Osteocyte (in vitro differentiated cells): ENCODE results near the gene TBC1D10B. TPM values are rescaled to one million over a fixed set of nuclear protein-coding genes. Genes with fewer than 3 reads are reported as not detected.
A peak's percentile ranks its signal among the peaks of the same experiment; 100 is the strongest.

Experiments used
- DNase-seq: peaks from one replicate; pipeline ENCODE4 v3.0.0; 2021; ENCODE audit warnings: mixed read lengths; ENCODE audit not compliant: unreplicated experiment; ENCODE audit errors: extremely low spot score
- H3K27ac Mint-ChIP-seq: one replicate; pipeline ENCODE4 v1.8.0; 2021; ENCODE audit warnings: mild to moderate bottlenecking, mixed read lengths; ENCODE audit not compliant: unreplicated experiment
- H3K27me3 Mint-ChIP-seq: one replicate; pipeline ENCODE4 v1.8.0; 2021; ENCODE audit warnings: mixed read lengths; ENCODE audit not compliant: unreplicated experiment
- H3K36me3 Mint-ChIP-seq: one replicate; pipeline ENCODE4 v1.8.0; 2021; ENCODE audit warnings: mixed read lengths; ENCODE audit not compliant: unreplicated experiment
- H3K4me1 Mint-ChIP-seq: one replicate; pipeline ENCODE4 v1.8.0; 2021; ENCODE audit warnings: mixed read lengths; ENCODE audit not compliant: unreplicated experiment
- H3K4me3 Mint-ChIP-seq: one replicate; pipeline ENCODE4 v1.8.0; 2021; ENCODE audit warnings: mild to moderate bottlenecking, moderate library complexity, mixed read lengths; ENCODE audit not compliant: unreplicated experiment
- H3K9me3 Mint-ChIP-seq: one replicate; pipeline ENCODE4 v1.8.0; 2021; ENCODE audit warnings: mixed read lengths; ENCODE audit not compliant: unreplicated experiment
- CTCF ChIP-seq: fragments of 200-600 bp; sonication (generic); IDR thresholded peaks from 2 replicates; pipeline ENCODE4 v1.5.0; 2021; ENCODE audit warnings: antibody characterized with exemption, mild to moderate bottlenecking, moderate library complexity
- total RNA-seq: library from RNA; stranded (reverse); gene quantifications from 2 replicates; pipeline ENCODE4 v1.2.1, GENCODE V29; 2021

Gene TBC1D10B
- total RNA-seq, 1 donor from 2014 or later: 47.0 TPM

DNA sequence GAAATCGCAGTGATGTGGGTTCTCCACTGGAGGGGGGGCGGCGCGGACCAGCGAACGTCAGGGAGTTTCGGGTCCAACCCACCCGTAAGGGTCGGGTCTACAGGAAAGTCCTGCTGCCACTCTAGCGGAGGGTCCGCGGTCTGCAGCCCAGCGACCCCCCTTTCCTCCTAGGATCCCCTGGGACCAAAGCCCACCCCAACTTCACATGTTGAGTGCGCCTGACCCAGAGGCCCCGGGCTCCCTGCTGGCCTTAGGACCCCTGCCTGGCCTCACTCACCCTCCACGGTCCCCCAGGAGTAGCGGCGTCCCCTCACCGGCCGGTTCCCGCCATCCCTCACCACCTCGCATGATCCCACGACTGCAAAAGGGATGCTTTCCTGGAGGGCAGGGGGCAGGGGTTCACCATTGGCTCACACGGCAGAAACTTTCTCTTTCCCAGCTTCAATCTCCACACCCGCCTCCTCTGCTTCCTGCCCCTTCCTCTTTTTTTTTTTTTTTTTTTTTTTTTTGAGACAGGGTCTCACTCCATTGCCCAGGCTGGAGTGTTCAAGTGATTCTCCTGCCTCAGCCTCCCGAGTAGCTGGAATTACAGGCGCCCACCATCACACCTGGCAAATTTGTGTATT is 9.0 kb upstream of the TBC1D10B start:
- DNase-seq: no peak
- TF ChIP-seq CTCF: no peak

DNA sequence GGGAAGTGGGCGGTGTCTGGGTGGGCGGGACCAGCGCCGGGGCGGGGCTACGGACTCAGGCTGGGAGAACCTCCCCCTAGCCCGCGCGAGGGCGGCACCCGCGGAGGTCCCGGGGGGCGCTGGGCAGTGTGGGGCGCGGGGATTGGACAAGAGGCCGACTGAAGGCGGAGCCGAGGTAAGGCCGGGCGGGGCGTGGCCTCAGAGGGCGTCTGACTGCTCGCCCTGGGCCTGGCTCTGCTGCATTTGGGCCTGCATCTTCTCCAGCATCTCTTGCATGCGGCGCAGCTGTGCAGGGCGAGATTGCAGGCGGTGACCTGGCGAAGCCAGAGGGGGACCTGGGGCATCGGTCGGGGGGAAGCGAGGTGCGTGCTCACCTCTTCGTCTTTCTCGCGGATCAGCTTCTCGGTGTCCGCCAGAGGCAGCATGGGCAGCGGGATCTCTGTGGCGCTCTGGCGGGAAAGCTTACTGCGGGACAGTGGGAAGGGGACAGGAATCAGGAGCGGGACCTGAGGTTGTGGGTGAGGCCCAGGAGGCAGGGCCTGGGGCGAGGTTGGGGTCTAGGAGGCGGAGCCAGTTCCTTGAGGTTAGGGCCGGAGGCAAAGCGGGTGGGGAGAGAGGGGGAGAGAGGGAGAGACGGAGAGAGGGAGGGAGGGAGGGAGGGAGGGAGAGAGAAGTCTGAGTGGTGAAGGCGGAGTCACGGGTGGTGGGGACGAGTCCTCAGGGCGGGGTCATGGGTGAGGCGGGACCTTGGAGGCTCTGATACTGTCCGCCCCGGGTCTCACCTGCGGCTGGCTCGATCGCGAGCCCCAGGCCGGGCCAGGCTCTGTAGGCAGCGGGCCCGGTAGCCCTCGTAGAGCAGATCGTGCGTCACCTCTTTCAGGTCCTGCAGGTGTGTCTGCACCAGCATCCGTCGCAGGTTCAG is 8.2 kb upstream of the TBC1D10B start:
- TF ChIP-seq CTCF: peak; percentile 32
- peak overlapping the region; percentile 98 for H3K4me3 Mint-ChIP-seq
- peaks cover 30% of the 10 kb centered on the region for H3K4me1 Mint-ChIP-seq
- H3K36me3 Mint-ChIP-seq: no peaks in the 10 kb centered on the region
- DNase-seq: peak; percentile 100
- no peaks in the 10 kb centered on the region for H3K9me3 Mint-ChIP-seq
- no peaks in the 10 kb centered on the region for H3K27me3 Mint-ChIP-seq
- H3K27ac Mint-ChIP-seq: peak overlapping the region; percentile 100

More for the DNA sequence above, 9.0 kb upstream of the TBC1D10B start:
- Mint-ChIP-seq H3K27ac (peak overlapping the region; percentile 96), H3K4me1 (peaks cover 30% of the 10 kb centered on the region), H3K27me3 (no peaks in the 10 kb centered on the region), H3K36me3 (no peaks in the 10 kb centered on the region), H3K4me3 (peak overlapping the region; percentile 98), H3K9me3 (no peaks in the 10 kb centered on the region)

DNA sequence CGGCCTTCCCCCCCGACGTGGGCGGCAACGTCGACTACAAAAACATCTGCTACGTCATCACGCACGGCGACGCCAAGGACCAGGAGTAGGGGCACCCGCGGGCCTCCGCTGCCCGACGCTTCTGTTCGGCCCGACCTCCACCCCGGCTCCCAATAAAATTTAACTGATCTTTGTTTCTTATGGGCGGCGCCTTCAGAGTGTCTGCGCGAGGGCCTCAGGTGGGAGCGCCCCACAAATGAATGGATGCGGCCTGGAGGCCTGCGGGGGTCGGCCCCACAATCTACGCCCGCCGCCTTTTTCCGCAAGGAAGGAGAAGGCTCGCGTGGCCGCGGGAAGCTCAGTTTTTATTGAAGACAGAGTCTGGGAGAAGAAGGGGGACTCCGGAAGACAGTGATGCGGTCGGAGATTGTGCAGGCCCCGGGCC is 7.5 kb upstream of the TBC1D10B start:
- TF ChIP-seq CTCF: no peak
- Mint-ChIP-seq H3K4me3 (peak overlapping the region; percentile 98), H3K4me1 (peaks cover 30% of the 10 kb centered on the region), H3K9me3 (no peaks in the 10 kb centered on the region), H3K27ac (peak overlapping the region; percentile 100), H3K36me3 (no peaks in the 10 kb centered on the region), H3K27me3 (no peaks in the 10 kb centered on the region)
- no peak for DNase-seq

GRCh38 chr16:30377050-30377811 is 6.9 kb upstream of the TBC1D10B start:
- H3K36me3 Mint-ChIP-seq: no peaks in the 10 kb centered on the region
- TF ChIP-seq CTCF: no peak
- DNase-seq: no peak
- peak overlapping the region; percentile 98 for H3K4me3 Mint-ChIP-seq
- H3K27me3 Mint-ChIP-seq: no peaks in the 10 kb centered on the region
- peak overlapping the region; percentile 100 for H3K27ac Mint-ChIP-seq
- H3K9me3 Mint-ChIP-seq: no peaks in the 10 kb centered on the region
- H3K4me1 Mint-ChIP-seq: peaks cover 30% of the 10 kb centered on the region
